Kidney (tissue), 14 donors: ENCODE measurements around the gene SARM1. TPM values are rescaled to one million over a fixed set of nuclear protein-coding genes. Genes with fewer than 3 reads are reported as not detected.

Experiments
- DNase-seq, 5 donors: peaks; one replicate each; pipeline ENCODE4 v3.0.0-alpha.2; 2013 to 2020
- FAIRE-seq: peaks from 2 replicates; lab custom pipeline; 2012; peaks lifted over from hg19 to GRCh38; lab: Jason Lieb, UNC
- H3K27ac ChIP-seq, 2 donors: one replicate each; pipeline ENCODE4 v1.7.0; 2013; ENCODE audit warnings: low read depth in 2 of 2, low read length in 2 of 2, inconsistent platforms in 1 of 2
- H3K27me3 ChIP-seq: one replicate; pipeline ENCODE4 v1.7.1; 2013; ENCODE audit warnings: low read length, inconsistent platforms; ENCODE audit not compliant: control insufficient read depth, insufficient read depth
- H3K36me3 ChIP-seq, 3 donors: one replicate each; pipeline versions ENCODE4 v1.7.0 to v1.7.1; 2013; ENCODE audit warnings: low read length in 3 of 3, control low read depth in 1 of 3, inconsistent platforms in 1 of 3; ENCODE audit not compliant: insufficient read depth in 3 of 3, control insufficient read depth in 2 of 3
- H3K4me1 ChIP-seq, 3 donors: one replicate each; pipeline versions ENCODE4 v1.7.0 to v1.7.1; 2013; ENCODE audit warnings: low read length in 3 of 3, inconsistent platforms in 1 of 3, low read depth in 1 of 3; ENCODE audit not compliant: control insufficient read depth in 2 of 3, insufficient read depth in 2 of 3
- H3K4me3 ChIP-seq, 3 donors: one replicate each; pipeline versions ENCODE4 v1.7.0 to v1.8.1; 2013; ENCODE audit warnings: low read length in 3 of 3, control low read depth in 1 of 3, inconsistent platforms in 1 of 3
- H3K9ac ChIP-seq, 3 donors: one replicate each; pipeline versions ENCODE4 v1.7.0 to v1.7.1; 2013; ENCODE audit warnings: low read length in 3 of 3, control low read depth in 1 of 3, inconsistent platforms in 1 of 3
- H3K9me3 ChIP-seq, 3 donors: one replicate each; pipeline versions ENCODE4 v1.7.0 to v1.7.1; 2013; ENCODE audit warnings: low read length in 3 of 3, control low read depth in 1 of 3, inconsistent platforms in 1 of 3; ENCODE audit not compliant: control insufficient read depth in 2 of 3, insufficient read depth in 1 of 3
- CTCF ChIP-seq: IDR thresholded peaks from 3 replicates; pipeline ENCODE4 v1.5.1; 2012; ENCODE audit warnings: mild to moderate bottlenecking, moderate library complexity, borderline replicate concordance; ENCODE audit not compliant: insufficient read depth; ENCODE audit errors: extremely low read depth
- intact Hi-C: fragments of 100-400 bp; cut with DNase I; formaldehyde crosslinking; loops from one replicate; pipeline ENCODE4 v1.11.1; 2022
- polyA plus RNA-seq: library from polyadenylated mRNA; stranded (reverse); fragments of 350-450 nt; fragmentation: Illumina TruSeq; extraction: RNeasy Lipid Tissue Mini Kit (QIAGEN cat#74804); gene quantifications from one replicate; pipeline ENCODE4 v1.2.3, GENCODE V29; 2014; ENCODE audit warnings: low read depth, low replicate concordance; ENCODE audit not compliant: insufficient read depth
- total RNA-seq: library from RNA; stranded (reverse); fragmentation: NEBNext Ultra II Directional; extraction: Animal tissue kit (Norgen Biotek cat#: 25700); gene quantifications from one replicate; pipeline ENCODE4 v1.2.1, GENCODE V29; 2021
- donor health status: control.
- donor health status: control.
- donor health status: control.
- donor health status: control.
- donor health status: control.
- donor health status: DM: yes; HTN: yes; CAD: no.
- donor health status: Normal renal cell carcinoma (clear cell type).

Gene SARM1
- total and polyA plus RNA-seq, 2 donors from 2014 or later: 10.4 to 23.8 TPM

GRCh38 chr17:28325211-28325610, 46.3 kb upstream of the SARM1 start:
- no peak overlapping the region for H3K9ac ChIP-seq
- TF ChIP-seq CTCF: no peak
- no peak overlapping the region for H3K27ac ChIP-seq
- intact Hi-C loops: no loop called here
- H3K4me1 ChIP-seq: no peaks in the 10 kb centered on the region
- FAIRE-seq: no peak
- peaks cover 4 to 24% (median 11%) of the 10 kb centered on the region in 3 donors for H3K36me3 ChIP-seq
- no peaks in the 10 kb centered on the region for H3K9me3 ChIP-seq
- DNase-seq: peak in 1 of 5 donors; percentile 31
- no peak overlapping the region for H3K4me3 ChIP-seq
- H3K27me3 ChIP-seq: no peaks in the 10 kb centered on the region

GRCh38 chr17:28326114-28326513, 45.4 kb upstream of the SARM1 start:
- no peak for TF ChIP-seq CTCF
- DNase-seq (no peak), FAIRE-seq (no peak)
- no peak overlapping the region for H3K9ac ChIP-seq
- no peaks in the 10 kb centered on the region for H3K4me1 ChIP-seq
- H3K27me3 ChIP-seq: no peaks in the 10 kb centered on the region
- H3K27ac ChIP-seq: no peak overlapping the region
- H3K9me3 ChIP-seq: no peaks in the 10 kb centered on the region
- intact Hi-C loops: no loop called here
- no peak overlapping the region for H3K4me3 ChIP-seq
- peaks cover 10 to 28% (median 11%) of the 10 kb centered on the region in 3 donors for H3K36me3 ChIP-seq

GRCh38 chr17:28327031-28327607, 44.4 kb upstream of the SARM1 start:
- intact Hi-C loops: no loop called here
- no peaks in the 10 kb centered on the region for H3K4me1 ChIP-seq
- H3K4me3 ChIP-seq: no peak overlapping the region
- DNase-seq (no peak), FAIRE-seq (no peak)
- peaks cover 11 to 34% (median 14%) of the 10 kb centered on the region in 3 donors for H3K36me3 ChIP-seq
- no peaks in the 10 kb centered on the region for H3K27me3 ChIP-seq
- no peak overlapping the region for H3K27ac ChIP-seq
- no peak overlapping the region for H3K9ac ChIP-seq
- no peak for TF ChIP-seq CTCF
- H3K9me3 ChIP-seq: no peaks in the 10 kb centered on the region

GRCh38 chr17:28327709-28328108, 43.8 kb upstream of the SARM1 start:
- H3K36me3 ChIP-seq: peaks cover 11 to 34% (median 14%) of the 10 kb centered on the region in 3 donors
- no peak for FAIRE-seq

More at GRCh38 chr17:28327709-28328108, 43.8 kb upstream of the SARM1 start:
- intact Hi-C loops: no loop called here
- Histone ChIP-seq H3K27ac (no peak overlapping the region), H3K4me3 (no peak overlapping the region), H3K27me3 (no peaks in the 10 kb centered on the region), H3K9ac (no peak overlapping the region), H3K4me1 (no peaks in the 10 kb centered on the region), H3K9me3 (no peaks in the 10 kb centered on the region)
- no peak for DNase-seq
- TF ChIP-seq CTCF: no peak
